Measurements from ENCODE around the gene UCK1. TPM values are rescaled to one million over a fixed set of nuclear protein-coding genes. Genes with fewer than 3 reads are reported as not detected.
A peak's percentile ranks its signal among the peaks of the same experiment; 100 is the strongest.

Gene UCK1
- total RNA-seq, 2 donors from 2014 or later: 24.9 to 37.4 TPM

- H3K4me3 Mint-ChIP-seq: no peak overlapping the region
- H3K27ac Mint-ChIP-seq: peak overlapping the region in 1 of 2 donors; percentile 2
- H3K4me1 Mint-ChIP-seq (ENCODE audit: low read depth in 2 of 2): peaks cover 0 to 16% of the 10 kb centered on the region in 2 donors
- H3K36me3 Mint-ChIP-seq: peaks cover 15% of the 10 kb centered on the region
- DNase-seq (ENCODE audit: low spot score): no peak
- ATAC-seq: no peak
- H3K9me3 Mint-ChIP-seq: no peaks in the 10 kb centered on the region
- H3K27me3 Mint-ChIP-seq: no peaks in the 10 kb centered on the region
Observed at GRCh38 chr9:131487621-131488031, 43.4 kb downstream of the UCK1 start.

GRCh38 chr9:131487001-131487400 is 44.1 kb downstream of the UCK1 start:
- no peak for DNase-seq (ENCODE audit: low spot score)
- Mint-ChIP-seq H3K36me3 (peaks cover 18% of the 10 kb centered on the region), H3K9me3 (no peaks in the 10 kb centered on the region), H3K4me3 (no peak overlapping the region), H3K27ac (no peak overlapping the region), H3K27me3 (no peaks in the 10 kb centered on the region), H3K4me1 (ENCODE audit: low read depth in 2 of 2) (peaks cover 0 to 16% of the 10 kb centered on the region in 2 donors)
- no peak for ATAC-seq

DNA sequence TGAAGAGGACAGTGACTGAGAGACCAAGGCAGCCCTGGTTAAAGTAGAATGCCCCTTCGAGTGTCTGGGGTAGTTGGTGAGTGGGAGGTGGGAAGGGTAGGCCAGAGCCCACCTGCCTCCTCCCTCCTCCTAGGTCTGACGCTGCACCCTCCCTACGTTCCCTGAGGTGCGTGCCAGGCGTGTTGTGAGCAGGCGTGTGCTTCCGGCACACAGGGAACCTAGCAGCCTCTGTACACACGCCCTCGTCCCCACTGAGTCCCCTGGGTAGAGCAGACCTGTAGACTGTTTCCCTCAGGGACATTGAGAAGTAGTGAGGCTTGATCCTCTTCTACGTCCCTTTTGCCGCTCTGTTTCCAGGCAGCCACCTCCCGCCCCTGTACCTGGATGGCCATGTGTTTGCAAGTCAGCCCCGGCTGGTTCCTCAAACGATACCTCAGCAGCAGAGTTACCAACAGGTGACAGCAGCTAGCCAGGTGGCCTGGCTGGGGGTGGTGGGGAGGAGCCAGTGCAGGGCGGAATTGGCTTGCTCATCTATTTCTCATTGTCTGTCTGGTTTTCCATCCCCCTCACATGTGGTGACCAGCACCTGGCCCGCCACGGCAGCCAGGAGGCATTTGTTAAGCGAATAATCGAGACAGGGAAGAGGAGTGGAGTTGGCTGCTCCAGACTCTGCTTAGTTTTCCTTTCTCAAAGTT is 45.2 kb downstream of the UCK1 start:
- Mint-ChIP-seq H3K4me3 (no peak overlapping the region), H3K27ac (no peak overlapping the region), H3K36me3 (peaks cover 21% of the 10 kb centered on the region), H3K4me1 (ENCODE audit: low read depth in 2 of 2) (peaks cover 0 to 15% of the 10 kb centered on the region in 2 donors), H3K27me3 (no peaks in the 10 kb centered on the region), H3K9me3 (no peaks in the 10 kb centered on the region)
- ATAC-seq: no peak
- no peak for DNase-seq (ENCODE audit: low spot score)

GRCh38 chr9:131485206-131485605 is 45.9 kb downstream of the UCK1 start:
- Mint-ChIP-seq H3K9me3 (no peaks in the 10 kb centered on the region), H3K36me3 (peaks cover 21% of the 10 kb centered on the region), H3K4me3 (no peak overlapping the region), H3K4me1 (ENCODE audit: low read depth in 2 of 2) (peaks cover 0 to 12% of the 10 kb centered on the region in 2 donors), H3K27me3 (no peaks in the 10 kb centered on the region), H3K27ac (no peak overlapping the region)
- ATAC-seq: no peak
- DNase-seq (ENCODE audit: low spot score): no peak

DNA sequence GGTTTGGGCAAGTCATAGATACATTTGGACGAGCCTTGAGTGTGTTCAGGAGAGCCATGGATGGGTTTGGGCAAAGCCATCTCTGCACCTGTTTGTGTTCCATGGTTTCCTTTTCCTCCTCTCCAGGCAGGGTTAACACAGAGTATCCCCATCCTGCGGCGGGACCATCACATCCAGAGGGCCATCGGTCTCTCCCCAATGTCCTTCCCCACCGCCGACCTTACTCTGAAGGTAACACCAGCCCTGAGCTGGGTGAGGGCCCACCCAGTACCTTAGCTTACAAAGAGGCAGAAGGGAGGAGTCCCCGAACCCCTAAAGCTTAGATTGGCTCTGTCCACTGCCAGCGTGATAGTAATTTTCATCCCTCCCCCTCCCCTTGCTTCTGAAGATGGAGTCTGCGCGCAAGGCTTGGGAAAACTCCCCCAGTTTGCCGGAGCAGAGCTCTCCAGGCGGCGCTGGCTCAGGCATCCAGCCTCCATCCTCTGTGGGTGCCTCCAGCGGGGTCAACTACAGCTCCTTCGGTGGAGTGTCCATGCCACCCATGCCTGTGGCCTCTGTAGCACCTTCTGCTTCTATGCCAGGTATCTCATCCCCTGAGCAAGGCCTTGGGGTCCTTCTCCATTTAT is 46.4 kb downstream of the UCK1 start:
- H3K27me3 Mint-ChIP-seq: no peaks in the 10 kb centered on the region
- ATAC-seq (no peak), DNase-seq (ENCODE audit: low spot score) (no peak)
- H3K36me3 Mint-ChIP-seq: peaks cover 16% of the 10 kb centered on the region
- no peaks in the 10 kb centered on the region for H3K9me3 Mint-ChIP-seq
- H3K27ac Mint-ChIP-seq: no peak overlapping the region
- H3K4me1 Mint-ChIP-seq (ENCODE audit: low read depth in 2 of 2): peaks cover 0 to 7% of the 10 kb centered on the region in 2 donors
- no peak overlapping the region for H3K4me3 Mint-ChIP-seq

GRCh38 chr9:131484051-131484445 is 47.0 kb downstream of the UCK1 start:
- Mint-ChIP-seq H3K4me1 (ENCODE audit: low read depth in 2 of 2) (peaks cover 0 to 4% of the 10 kb centered on the region in 2 donors), H3K27ac (no peak overlapping the region), H3K36me3 (peaks cover 14% of the 10 kb centered on the region), H3K4me3 (no peak overlapping the region), H3K9me3 (no peaks in the 10 kb centered on the region), H3K27me3 (no peaks in the 10 kb centered on the region)
- ATAC-seq (no peak), DNase-seq (ENCODE audit: low spot score) (no peak)

DNA sequence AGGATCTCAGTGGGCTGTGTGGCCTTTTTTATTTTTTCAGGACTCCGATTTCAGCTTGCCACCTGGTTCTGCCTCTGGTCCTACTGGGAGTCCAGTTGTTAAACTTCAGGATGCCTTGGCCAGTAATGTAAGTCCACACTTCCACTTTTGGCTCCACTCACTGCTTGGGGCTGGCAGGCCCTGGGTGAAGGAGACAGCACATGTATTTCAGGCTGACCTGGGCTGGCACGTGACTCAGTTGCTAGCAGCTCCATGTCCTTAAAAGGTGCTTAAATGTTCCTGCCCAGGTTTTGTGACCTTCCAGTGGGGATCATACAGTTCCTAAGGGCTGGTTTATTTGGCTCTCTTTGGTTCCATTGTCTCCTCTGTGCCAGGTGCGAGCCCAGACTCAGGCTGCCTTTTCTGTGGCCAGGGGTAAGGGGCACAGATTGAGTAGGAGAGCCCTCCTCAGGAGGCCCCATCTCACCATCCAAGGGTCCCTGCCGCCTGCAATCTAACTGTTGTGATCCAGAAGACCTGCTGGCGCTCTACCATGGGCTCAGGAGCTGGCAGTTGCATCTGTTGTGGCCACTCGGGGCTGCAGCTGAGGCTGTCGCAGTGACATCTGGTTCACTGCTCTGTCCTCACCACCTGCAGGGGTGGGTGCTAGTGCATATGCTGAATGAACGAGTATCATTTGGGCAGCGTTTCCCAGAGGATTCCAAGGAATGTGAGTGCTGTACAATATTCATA is 47.6 kb downstream of the UCK1 start:
- H3K4me3 Mint-ChIP-seq: no peak overlapping the region
- no peak for ATAC-seq
- no peaks in the 10 kb centered on the region for H3K4me1 Mint-ChIP-seq (ENCODE audit: low read depth in 2 of 2)
- no peak for DNase-seq (ENCODE audit: low spot score)
- H3K27me3 Mint-ChIP-seq: no peaks in the 10 kb centered on the region
- no peak overlapping the region for H3K27ac Mint-ChIP-seq
- no peaks in the 10 kb centered on the region for H3K9me3 Mint-ChIP-seq
- peaks cover 9% of the 10 kb centered on the region for H3K36me3 Mint-ChIP-seq

DNA sequence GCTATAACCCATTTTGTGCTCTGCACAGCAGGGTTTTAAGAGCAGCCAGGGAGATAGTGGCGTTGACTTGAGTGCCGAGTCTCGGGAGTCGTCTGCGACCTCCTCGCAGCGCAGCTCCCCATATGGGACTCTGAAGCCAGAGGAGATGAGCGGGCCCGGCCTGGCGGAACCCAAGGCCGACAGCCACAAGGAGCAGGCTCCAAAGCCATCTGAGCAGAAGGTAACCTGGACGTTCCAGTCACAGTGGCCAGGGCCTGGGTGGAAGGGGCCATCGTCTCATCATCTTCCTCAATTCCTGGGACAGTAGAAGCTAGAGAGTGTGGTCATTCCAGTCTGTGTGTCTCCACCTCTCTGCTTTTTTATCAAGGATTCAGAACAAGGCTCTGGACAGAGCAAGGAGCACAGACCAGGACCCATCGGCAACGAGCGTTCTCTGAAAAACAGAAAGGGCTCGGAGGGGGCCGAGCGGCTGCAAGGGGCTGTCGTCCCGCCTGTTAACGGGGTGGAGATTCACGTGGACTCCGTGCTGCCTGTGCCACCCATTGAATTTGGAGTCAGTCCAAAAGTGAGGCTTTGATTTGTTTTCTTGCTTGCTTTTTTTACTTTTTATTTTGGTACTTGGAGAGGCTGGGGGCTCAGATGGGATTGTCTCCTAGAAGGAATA is 48.6 kb downstream of the UCK1 start:
- peaks cover 0 to 3% of the 10 kb centered on the region in 2 donors for H3K4me1 Mint-ChIP-seq (ENCODE audit: low read depth in 2 of 2)
- H3K4me3 Mint-ChIP-seq: no peak overlapping the region
- H3K36me3 Mint-ChIP-seq: peaks cover 6% of the 10 kb centered on the region
- H3K27me3 Mint-ChIP-seq: no peaks in the 10 kb centered on the region
- DNase-seq (ENCODE audit: low spot score): no peak
- H3K9me3 Mint-ChIP-seq: no peaks in the 10 kb centered on the region
- ATAC-seq: no peak
- no peak overlapping the region for H3K27ac Mint-ChIP-seq

- Mint-ChIP-seq H3K4me1 (ENCODE audit: low read depth in 2 of 2) (peaks cover 0 to 3% of the 10 kb centered on the region in 2 donors), H3K9me3 (no peaks in the 10 kb centered on the region), H3K27me3 (no peaks in the 10 kb centered on the region), H3K36me3 (peaks cover 6% of the 10 kb centered on the region), H3K27ac (no peak overlapping the region), H3K4me3 (no peak overlapping the region)
- DNase-seq (ENCODE audit: low spot score): peak; percentile 13
- ATAC-seq: no peak
Observed at GRCh38 chr9:131481441-131482342, 49.4 kb downstream of the UCK1 start.

- H3K4me3 Mint-ChIP-seq: no peak overlapping the region
- H3K4me1 Mint-ChIP-seq (ENCODE audit: low read depth in 2 of 2): peaks cover 0 to 3% of the 10 kb centered on the region in 2 donors
- no peaks in the 10 kb centered on the region for H3K9me3 Mint-ChIP-seq
- ATAC-seq (no peak), DNase-seq (ENCODE audit: low spot score) (no peak)
- no peak overlapping the region for H3K27ac Mint-ChIP-seq
- H3K36me3 Mint-ChIP-seq: peaks cover 6% of the 10 kb centered on the region
- no peaks in the 10 kb centered on the region for H3K27me3 Mint-ChIP-seq
Observed at GRCh38 chr9:131480258-131480657, 50.8 kb downstream of the UCK1 start.

- Mint-ChIP-seq H3K36me3 (peaks cover 11% of the 10 kb centered on the region), H3K4me3 (no peak overlapping the region), H3K9me3 (no peaks in the 10 kb centered on the region), H3K27me3 (no peaks in the 10 kb centered on the region), H3K27ac (peak overlapping the region in 1 of 2 donors; percentile 59), H3K4me1 (ENCODE audit: low read depth in 2 of 2) (peaks cover 0 to 3% of the 10 kb centered on the region in 2 donors)
- DNase-seq (ENCODE audit: low spot score): no peak
- no peak for ATAC-seq
Observed at GRCh38 chr9:131478911-131479310, 52.2 kb downstream of the UCK1 start.

DNA sequence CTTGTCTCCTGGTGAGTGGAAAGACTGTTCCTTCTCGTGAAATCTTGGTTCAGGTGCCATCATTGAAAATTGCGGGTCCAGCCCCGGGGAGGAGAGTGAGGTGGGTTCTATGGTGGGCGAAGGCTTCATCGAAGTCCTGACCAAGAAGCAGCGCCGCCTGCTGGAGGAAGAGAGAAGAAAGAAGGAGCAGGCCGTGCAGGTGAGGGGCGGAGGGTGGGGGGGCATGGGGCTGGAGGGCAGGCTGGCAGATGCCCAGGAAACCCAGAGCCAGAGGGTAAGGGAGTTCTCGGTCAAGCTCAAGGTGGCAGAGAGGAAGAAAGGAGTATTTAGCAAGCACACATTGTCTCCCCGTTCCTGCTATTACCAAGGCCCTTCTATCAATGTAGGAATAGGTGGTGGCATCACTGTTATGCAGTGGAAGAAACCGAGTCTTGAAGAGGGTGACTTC is 52.6 kb downstream of the UCK1 start:
- no peak for ATAC-seq
- Mint-ChIP-seq H3K9me3 (no peaks in the 10 kb centered on the region), H3K36me3 (peaks cover 11% of the 10 kb centered on the region), H3K27ac (no peak overlapping the region), H3K27me3 (no peaks in the 10 kb centered on the region), H3K4me1 (ENCODE audit: low read depth in 2 of 2) (peaks cover 0 to 3% of the 10 kb centered on the region in 2 donors), H3K4me3 (no peak overlapping the region)
- DNase-seq (ENCODE audit: low spot score): no peak
